Measurements from ENCODE around the gene EBLN2.

- no peak for TF ChIP-seq CTCF (IDR thresholded peaks at IDR 0.05; ENCODE audit: low read depth, low read length, poor library complexity, severe bottlenecking)
- TF ChIP-seq EZH2phosphoT487 (IDR thresholded peaks at IDR 0.05; ENCODE audit: borderline replicate concordance, low read length), result no peak
Measured at GRCh38 chr3:73069775-73070444, 8.5 kb downstream of the EBLN2 start.

Measured in DOHH2 (cell line).